Breast epithelium (tissue), 4 donors: Measurements from ENCODE around the gene QPCT. TPM values are rescaled to one million over a fixed set of nuclear protein-coding genes. Genes with fewer than 3 reads are reported as not detected.

Experiments used
- DNase-seq, 2 donors: peaks; one replicate each; pipeline ENCODE4 v3.0.0-alpha.2; 2019; ENCODE audit warnings: low spot score in 2 of 2
- H3K27ac ChIP-seq, 2 donors: fragments of 200-600 bp; sonication (generic) in 1 of 2; one replicate each; pipeline ENCODE4 v1.5.1; 2016 to 2019; ENCODE audit warnings: mild to moderate bottlenecking in 1 of 2
- H3K27me3 ChIP-seq, 2 donors: fragments of 200-600 bp; sonication (generic) in 1 of 2; one replicate each; pipeline versions ENCODE4 v1.5.1 to v1.6.0; 2017 to 2019; ENCODE audit warnings: control low read depth in 1 of 2, mild to moderate bottlenecking in 1 of 2
- H3K36me3 ChIP-seq: fragments of 200-600 bp; one replicate; pipeline ENCODE4 v1.5.1; 2019
- H3K4me1 ChIP-seq, 2 donors: fragments of 200-600 bp; sonication (generic); one replicate each; pipeline ENCODE4 v1.5.1; 2016 to 2019; ENCODE audit warnings: control low read depth in 1 of 2
- H3K4me3 ChIP-seq, 3 donors: fragments of 200-600 bp; sonication (generic); 1 replicate in 2 of 3; 2 replicates in 1 of 3; pipeline ENCODE4 v1.5.1; 2016 to 2019; ENCODE audit warnings: mild to moderate bottlenecking in 3 of 3, moderate library complexity in 2 of 3
- H3K9me3 ChIP-seq, 2 donors: fragments of 200-600 bp; sonication (generic) in 1 of 2; one replicate each; pipeline ENCODE4 v1.5.1; 2016 to 2019; ENCODE audit warnings: control low read depth in 1 of 2
- CTCF ChIP-seq, 3 donors: fragments of 450-650 bp; IDR thresholded peaks; one replicate each; pipeline ENCODE4 v1.5.1; 2016 to 2017; ENCODE audit warnings: antibody characterized with exemption in 3 of 3, mild to moderate bottlenecking in 3 of 3, moderate library complexity in 3 of 3
- POLR2A ChIP-seq: fragments of 450-650 bp; IDR thresholded peaks from one replicate; pipeline ENCODE4 v1.6.1; 2016; ENCODE audit warnings: antibody characterized with exemption, mild to moderate bottlenecking, moderate library complexity
- POLR2AphosphoS5 ChIP-seq, 3 donors: sonication (generic); formaldehyde crosslinking; IDR thresholded peaks; one replicate each; pipeline ENCODE4 v1.6.1; 2017; ENCODE audit warnings: antibody characterized with exemption in 3 of 3
- intact Hi-C: fragments of 100-400 bp; cut with DNase I; formaldehyde crosslinking; loops from one replicate; pipeline ENCODE4 v1.15.1; 2023; ENCODE audit warnings: low total_unique reads
- total RNA-seq, 3 donors: library from RNA; depleted of rRNA; stranded (reverse); fragments of >200 nt; gene quantifications; one replicate each; pipeline ENCODE4 v1.1.0, GENCODE V29; 2016

The QPCT gene
- total RNA-seq, 3 donors from 2014 or later = 3.7 to 12.5 (median 5.2) TPM

- TF ChIP-seq POLR2A = no peak
- no peak for TF ChIP-seq CTCF (IDR thresholded peaks at IDR 0.05)
- TF ChIP-seq POLR2AphosphoS5 (IDR thresholded peaks at IDR 0.05) = no peak
- H3K9me3 ChIP-seq = no peaks in the 10 kb centered on the region
- DNase-seq = no peak
- H3K27ac ChIP-seq = no peak overlapping the region
- peaks cover 0 to 9% of the 10 kb centered on the region in 2 donors for H3K4me1 ChIP-seq
- intact Hi-C loops = no loop called here
- no peak overlapping the region for H3K4me3 ChIP-seq
- no peaks in the 10 kb centered on the region for H3K36me3 ChIP-seq
- no peaks in the 10 kb centered on the region for H3K27me3 ChIP-seq
Observed at GRCh38 chr2:37389395-37389794, 45.0 kb downstream of the QPCT start.

- intact Hi-C loops = no loop called here
- peak overlapping the region; percentile 42 to 76 for H3K27ac ChIP-seq
- H3K9me3 ChIP-seq = no peaks in the 10 kb centered on the region
- no peak for DNase-seq
- peaks cover 0 to 9% of the 10 kb centered on the region in 2 donors for H3K4me1 ChIP-seq
- no peak for TF ChIP-seq POLR2A
- no peak for TF ChIP-seq POLR2AphosphoS5 (IDR thresholded peaks at IDR 0.05)
- no peak for TF ChIP-seq CTCF (IDR thresholded peaks at IDR 0.05)
- H3K36me3 ChIP-seq = no peaks in the 10 kb centered on the region
- no peak overlapping the region for H3K4me3 ChIP-seq
- no peaks in the 10 kb centered on the region for H3K27me3 ChIP-seq
Observed at GRCh38 chr2:37389989-37390765, 45.7 kb downstream of the QPCT start.

- peak overlapping the region; percentile 42 to 76 for H3K27ac ChIP-seq
- no peak for DNase-seq
- H3K9me3 ChIP-seq = no peaks in the 10 kb centered on the region
- H3K4me1 ChIP-seq = peaks cover 0 to 9% of the 10 kb centered on the region in 2 donors
- H3K36me3 ChIP-seq = no peaks in the 10 kb centered on the region
- TF ChIP-seq POLR2AphosphoS5 (IDR thresholded peaks at IDR 0.05) (no peak), POLR2A (no peak), CTCF (IDR thresholded peaks at IDR 0.05) (no peak)
- H3K4me3 ChIP-seq = no peak overlapping the region
- H3K27me3 ChIP-seq = no peaks in the 10 kb centered on the region
- intact Hi-C loops = no loop called here
Observed at GRCh38 chr2:37390777-37391176, 46.3 kb downstream of the QPCT start.

- Histone ChIP-seq H3K4me3 (no peak overlapping the region), H3K27me3 (no peaks in the 10 kb centered on the region), H3K9me3 (no peaks in the 10 kb centered on the region), H3K4me1 (peaks cover 0 to 9% of the 10 kb centered on the region in 2 donors), H3K36me3 (no peaks in the 10 kb centered on the region), H3K27ac (no peak overlapping the region)
- no peak for DNase-seq
- intact Hi-C loops = no loop called here
- TF ChIP-seq POLR2A (no peak), POLR2AphosphoS5 (IDR thresholded peaks at IDR 0.05) (no peak), CTCF (IDR thresholded peaks at IDR 0.05) (no peak)
Observed at GRCh38 chr2:37391711-37392110, 47.3 kb downstream of the QPCT start.

GRCh38 chr2:37392428-37392827 is 48.0 kb downstream of the QPCT start:
- no peaks in the 10 kb centered on the region for H3K27me3 ChIP-seq
- no peaks in the 10 kb centered on the region for H3K36me3 ChIP-seq
- no peak overlapping the region for H3K27ac ChIP-seq
- intact Hi-C loops = no loop called here
- DNase-seq = no peak
- TF ChIP-seq CTCF (IDR thresholded peaks at IDR 0.05) = no peak
- TF ChIP-seq POLR2AphosphoS5 (IDR thresholded peaks at IDR 0.05) = no peak
- TF ChIP-seq POLR2A = no peak
- no peaks in the 10 kb centered on the region for H3K9me3 ChIP-seq
- H3K4me3 ChIP-seq = no peak overlapping the region
- H3K4me1 ChIP-seq = peaks cover 0 to 9% of the 10 kb centered on the region in 2 donors
